ENCODE data around the gene KRT5. TPM values are rescaled to one million over a fixed set of nuclear protein-coding genes. Genes with fewer than 3 reads are reported as not detected.

The KRT5 gene
- total and polyA plus RNA-seq, 2 donors (not counting 3 experiments of a cell fraction or from before 2014, with no cell fraction given) = 0.32 to 0.86 TPM

- no peaks in the 10 kb centered on the region for H4K20me1 ChIP-seq (replicated peaks; ENCODE audit: control insufficient read depth, extremely low read depth, insufficient read depth, low read length)
- peaks cover 0 to 7% of the 10 kb centered on the region in 2 experiments for H3K27me3 ChIP-seq (ENCODE audit: control insufficient read depth in 2 of 2, insufficient read depth in 2 of 2, low read length in 2 of 2)
- H3K4me3 ChIP-seq (replicated peaks in 1 of 3; ENCODE audit: insufficient read depth in 1 of 3, low read depth in 1 of 3, low read length in 3 of 3) = no peak overlapping the region
- no peaks in the 10 kb centered on the region for H3K9me3 ChIP-seq (replicated peaks; ENCODE audit: control insufficient read depth, insufficient read depth, low read length)
- TF ChIP-seq MAX (IDR thresholded peaks at IDR 0.05; ENCODE audit: insufficient read depth, insufficient read length) (no peak), GATA2 (IDR thresholded peaks at IDR 0.05; ENCODE audit: insufficient read depth, insufficient read length, low read depth, low read length) (no peak), FOS (IDR thresholded peaks at IDR 0.05; ENCODE audit: borderline replicate concordance, insufficient read depth, low read length) (no peak), JUN (IDR thresholded peaks at IDR 0.05; ENCODE audit: borderline replicate concordance, insufficient read depth, insufficient read length, low read depth) (no peak), CTCF (IDR thresholded peaks at IDR 0.05; ENCODE audit: extremely low read depth in 1 of 2, insufficient read depth in 1 of 2, low read depth in 1 of 2, low read length in 2 of 2) (no peak), POLR2A (IDR thresholded peaks at IDR 0.05; ENCODE audit: low read depth, low read length) (no peak), MYC (IDR thresholded peaks at IDR 0.05; ENCODE audit: low read depth, low read length) (no peak), EZH2 (IDR thresholded peaks at IDR 0.05; ENCODE audit: borderline replicate concordance, low read depth, low read length, severe bottlenecking) (no peak)
- no peaks in the 10 kb centered on the region for H3K79me2 ChIP-seq (ENCODE audit: control insufficient read depth, insufficient read depth, low read length)
- dilution Hi-C loops (cut with MboI; ENCODE audit: extremely low pct_ligation_motif_present, low sequenced_read_pairs) = no loop called here
- FAIRE-seq (no peak), DNase-seq (ENCODE audit: low read depth, low spot score) (no peak)
- no peaks in the 10 kb centered on the region for H3K9me1 ChIP-seq (replicated peaks; ENCODE audit: control insufficient read depth, extremely low read depth, insufficient read depth, low read length)
- H3K4me1 ChIP-seq (ENCODE audit: control insufficient read depth, extremely low read depth, insufficient read depth, low read length) = no peaks in the 10 kb centered on the region
- H3K9ac ChIP-seq (replicated peaks; ENCODE audit: extremely low read depth, insufficient read depth, low read length) = no peak overlapping the region
- ChIA-PET CTCF (no interaction called here), POLR2A (no interaction called here)
- intact Hi-C loops (cut with micrococcal nuclease) = no loop called here
- H3K4me2 ChIP-seq (ENCODE audit: insufficient read depth, low read length) = no peak overlapping the region
- H2AFZ ChIP-seq (ENCODE audit: low read depth, low read length) = no peak overlapping the region
- no peaks in the 10 kb centered on the region for H3K36me3 ChIP-seq (ENCODE audit: control insufficient read depth in 2 of 2, extremely low read depth in 1 of 2, insufficient read depth in 2 of 2, low read length in 2 of 2)
- no peak overlapping the region for H3K27ac ChIP-seq (ENCODE audit: insufficient read depth, low read depth, low read length)
- BruUV-seq (replicated peaks) = no TSS peak
Observed at GRCh38 chr12:52486166-52487105, 33.8 kb downstream of the KRT5 start.
